Prostate gland (tissue), 2 donors: Measurements from ENCODE around the gene NEGR1.

Experiments used
- POLR2AphosphoS5 ChIP-seq: sonication (generic); formaldehyde crosslinking; IDR thresholded peaks from one replicate; pipeline ENCODE4 v1.6.1; 2017; ENCODE audit warnings: antibody characterized with exemption
- TF ChIP-seq, protein P1 (sequence below), 4 experiments: fragments of 200-600 bp in 2 of 4; fragments of 450-650 bp in 2 of 4; sonication (generic) in 2 of 4; IDR thresholded peaks; 1 replicate in 3 of 4; 2 replicates in 1 of 4; pipeline ENCODE4 v1.5.1; 2016 to 2019; ENCODE audit warnings: antibody characterized with exemption in 4 of 4, mild to moderate bottlenecking in 2 of 4, moderate library complexity in 2 of 4

DNA sequence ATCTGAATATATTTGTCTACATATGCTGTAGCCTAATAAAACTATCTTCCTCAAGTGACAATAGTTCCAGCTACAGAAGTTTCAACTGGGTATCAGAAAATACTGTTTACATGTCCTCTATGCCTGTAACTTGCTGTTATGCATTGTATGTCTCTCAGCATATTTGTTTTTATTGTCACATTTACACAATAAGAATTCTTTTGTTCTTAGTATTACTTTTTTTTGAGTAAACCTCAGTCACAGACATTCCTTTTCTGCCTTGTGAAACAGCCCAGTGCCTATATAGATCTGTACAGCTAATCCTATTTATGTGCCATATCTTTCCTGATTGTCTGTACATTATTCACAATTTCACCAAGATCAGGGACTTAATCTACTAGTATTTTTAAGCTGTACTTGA lies 565.2 kb downstream of the NEGR1 start:
- TF ChIP-seq, protein P1, sequence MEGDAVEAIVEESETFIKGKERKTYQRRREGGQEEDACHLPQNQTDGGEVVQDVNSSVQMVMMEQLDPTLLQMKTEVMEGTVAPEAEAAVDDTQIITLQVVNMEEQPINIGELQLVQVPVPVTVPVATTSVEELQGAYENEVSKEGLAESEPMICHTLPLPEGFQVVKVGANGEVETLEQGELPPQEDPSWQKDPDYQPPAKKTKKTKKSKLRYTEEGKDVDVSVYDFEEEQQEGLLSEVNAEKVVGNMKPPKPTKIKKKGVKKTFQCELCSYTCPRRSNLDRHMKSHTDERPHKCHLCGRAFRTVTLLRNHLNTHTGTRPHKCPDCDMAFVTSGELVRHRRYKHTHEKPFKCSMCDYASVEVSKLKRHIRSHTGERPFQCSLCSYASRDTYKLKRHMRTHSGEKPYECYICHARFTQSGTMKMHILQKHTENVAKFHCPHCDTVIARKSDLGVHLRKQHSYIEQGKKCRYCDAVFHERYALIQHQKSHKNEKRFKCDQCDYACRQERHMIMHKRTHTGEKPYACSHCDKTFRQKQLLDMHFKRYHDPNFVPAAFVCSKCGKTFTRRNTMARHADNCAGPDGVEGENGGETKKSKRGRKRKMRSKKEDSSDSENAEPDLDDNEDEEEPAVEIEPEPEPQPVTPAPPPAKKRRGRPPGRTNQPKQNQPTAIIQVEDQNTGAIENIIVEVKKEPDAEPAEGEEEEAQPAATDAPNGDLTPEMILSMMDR (IDR thresholded peaks at IDR 0.05): no peak
- TF ChIP-seq POLR2AphosphoS5: no peak
